ENCODE measurements around the gene LILRB1.
"Not testable (repeated sequence)": the region's sequence is repeated elsewhere in the genome, so short reads cannot be mapped to it uniquely, and the experiment has no call there.

Gene LILRB1

GRCh38 chr19:54662730-54663129 is 32.4 kb downstream of the LILRB1 start, which contains the start of gene LILRB4:
LILRB4 (plus strand) TSS chr19:54662985; CDS start chr19:54663034, 49 bp downstream.
- no peak for DNase-seq (ENCODE audit: low read depth)

- DNase-seq (ENCODE audit: low read depth): no peak
These were observed 35.2 kb downstream of the LILRB1 start for GRCh38 chr19:54665530-54665929.

- no peak for DNase-seq (ENCODE audit: low read depth)
These were observed 36.9 kb downstream of the LILRB1 start for GRCh38 chr19:54667217-54667616.

GRCh38 chr19:54668353-54668752 is 38.1 kb downstream of the LILRB1 start:
- DNase-seq (ENCODE audit: low read depth): no peak

- no peak for DNase-seq (ENCODE audit: low read depth)
These were observed 40.5 kb downstream of the LILRB1 start for GRCh38 chr19:54670576-54671357.

- no peak for DNase-seq (ENCODE audit: low read depth)
These were observed 42.9 kb downstream of the LILRB1 start for GRCh38 chr19:54673222-54673621.

GRCh38 chr19:54674021-54674617 is 43.8 kb downstream of the LILRB1 start:
- DNase-seq (ENCODE audit: low read depth): no peak

- not testable (repeated sequence) for DNase-seq (ENCODE audit: low read depth)
These were observed 46.0 kb downstream of the LILRB1 start for GRCh38 chr19:54676210-54676834.

- DNase-seq (ENCODE audit: low read depth): no peak
These were observed 46.9 kb downstream of the LILRB1 start for GRCh38 chr19:54677217-54677616.

- not testable (repeated sequence) for DNase-seq (ENCODE audit: low read depth)
These were observed 51.3 kb downstream of the LILRB1 start for GRCh38 chr19:54681596-54681995.

- no peak for DNase-seq (ENCODE audit: low read depth)
These were observed 52.1 kb downstream of the LILRB1 start for GRCh38 chr19:54682306-54682856.

GRCh38 chr19:54684527-54684926 is 54.2 kb downstream of the LILRB1 start:
- DNase-seq (ENCODE audit: low read depth): no peak

All from stimulated activated CD8-positive, alpha-beta memory T cell treated with anti-CD3 and anti-CD28 coated beads, Interleukin-12 subunit alpha, Interleukin-12 subunit beta, amount 100 ng/mL, for 1 hour (primary cell).